Lower leg skin (tissue), 3 donors: Measurements from ENCODE around the gene PPM1K.

Experiments used
- CTCF ChIP-seq, 3 donors: fragments of 450-650 bp; IDR thresholded peaks; one replicate each; pipeline ENCODE4 v1.5.1; 2016; ENCODE audit warnings: antibody characterized with exemption in 3 of 3, mild to moderate bottlenecking in 3 of 3, moderate library complexity in 2 of 3
- POLR2A ChIP-seq, 2 donors: fragments of 450-650 bp; IDR thresholded peaks; one replicate each; pipeline ENCODE4 v1.6.1; 2016 to 2017; ENCODE audit warnings: antibody characterized with exemption in 2 of 2, mild to moderate bottlenecking in 1 of 2, moderate library complexity in 1 of 2

GRCh38 chr4:88327665-88328064 lies 43.3 kb upstream of the PPM1K start:
- TF ChIP-seq CTCF (IDR thresholded peaks at IDR 0.05), result no peak
- no peak for TF ChIP-seq POLR2A (IDR thresholded peaks at IDR 0.05)
